H9 (cell line): ENCODE results near the gene PDE7B. TPM values are rescaled to one million over a fixed set of nuclear protein-coding genes. Genes with fewer than 3 reads are reported as not detected.

Source experiments
- DNase-seq: peaks from one replicate; pipeline ENCODE4 v3.0.0-alpha.2; 2017
- H2AFZ ChIP-seq: one replicate; pipeline ENCODE4 v1.6.1; 2013; ENCODE audit warnings: mild to moderate bottlenecking, low read length, control low read depth, moderate library complexity
- H2AK5ac ChIP-seq: 2 replicates; pipeline ENCODE4 v1.6.1; 2013; ENCODE audit warnings: low read length, control low read depth, mixed read lengths; ENCODE audit not compliant: insufficient read length
- H2BK120ac ChIP-seq: one replicate; pipeline ENCODE4 v1.6.1; 2013; ENCODE audit warnings: low read depth, mild to moderate bottlenecking, low read length, control low read depth, inconsistent platforms; ENCODE audit not compliant: poor library complexity, severe bottlenecking
- H2BK12ac ChIP-seq: 2 replicates; pipeline ENCODE4 v1.6.1; 2013; ENCODE audit warnings: low read length, control low read depth, mixed read lengths, low read depth; ENCODE audit not compliant: insufficient read length
- H2BK15ac ChIP-seq: 2 replicates; pipeline ENCODE4 v1.6.1; 2013; ENCODE audit warnings: low read depth, low read length, control low read depth
- H2BK20ac ChIP-seq: one replicate; pipeline ENCODE4 v1.6.1; 2013; ENCODE audit warnings: low read depth, mild to moderate bottlenecking, low read length, control low read depth, inconsistent platforms; ENCODE audit not compliant: poor library complexity, severe bottlenecking
- H2BK5ac ChIP-seq: 2 replicates; pipeline ENCODE4 v1.6.1; 2013; ENCODE audit warnings: low read length, control low read depth, mixed read lengths; ENCODE audit not compliant: insufficient read length
- H3K14ac ChIP-seq: 2 replicates; pipeline ENCODE4 v1.6.1; 2013; ENCODE audit warnings: low read length, control low read depth; ENCODE audit not compliant: insufficient read depth
- H3K18ac ChIP-seq: 2 replicates; pipeline ENCODE4 v1.6.1; 2013; ENCODE audit warnings: low read depth, mild to moderate bottlenecking, mixed read lengths, low read length, control low read depth; ENCODE audit not compliant: insufficient read length
- H3K23ac ChIP-seq: 2 replicates; pipeline ENCODE4 v1.6.1; 2013; ENCODE audit warnings: low read length, control low read depth, mixed read lengths, low read depth; ENCODE audit not compliant: insufficient read length
- H3K23me2 ChIP-seq: 2 replicates; pipeline ENCODE4 v1.6.1; 2013; ENCODE audit warnings: low read depth, mild to moderate bottlenecking, mixed read lengths, low read length, control low read depth; ENCODE audit not compliant: insufficient read length, poor library complexity, severe bottlenecking
- H3K27ac ChIP-seq: 2 replicates; pipeline ENCODE4 v1.5.1; 2013; ENCODE audit warnings: low read length, control low read depth, mixed read lengths, low read depth; ENCODE audit not compliant: insufficient read length
- H3K27me3 ChIP-seq: 2 replicates; pipeline ENCODE4 v1.6.1; 2013; ENCODE audit warnings: low read length, control low read depth, inconsistent platforms; ENCODE audit not compliant: insufficient read depth
- H3K4ac ChIP-seq: 2 replicates; pipeline ENCODE4 v1.6.1; 2013; ENCODE audit warnings: low read depth, mild to moderate bottlenecking, control low read depth, inconsistent platforms, low read length, moderate library complexity
- H3K4me1 ChIP-seq: 2 replicates; pipeline ENCODE4 v1.6.1; 2013; ENCODE audit warnings: low read length, control low read depth, inconsistent platforms; ENCODE audit not compliant: insufficient read depth
- H3K4me2 ChIP-seq: 2 replicates; pipeline ENCODE4 v1.6.1; 2013; ENCODE audit warnings: low read length, control low read depth, mixed read lengths; ENCODE audit not compliant: insufficient read length, insufficient read depth
- H3K56ac ChIP-seq: 2 replicates; pipeline ENCODE4 v1.6.1; 2013; ENCODE audit warnings: low read depth, mild to moderate bottlenecking, mixed read lengths, low read length, control low read depth; ENCODE audit not compliant: insufficient read length
- H3K79me1 ChIP-seq: 2 replicates; pipeline ENCODE4 v1.6.1; 2013; ENCODE audit warnings: low read depth, mild to moderate bottlenecking, moderate library complexity, low read length, control low read depth, inconsistent platforms; ENCODE audit not compliant: insufficient read depth, poor library complexity, severe bottlenecking
- H3K79me2 ChIP-seq: 2 replicates; pipeline ENCODE4 v1.6.1; 2013; ENCODE audit warnings: low read length, control low read depth, inconsistent platforms; ENCODE audit not compliant: insufficient read depth
- H3K9ac ChIP-seq: 2 replicates; pipeline ENCODE4 v1.6.1; 2013; ENCODE audit warnings: low read length, control low read depth, mixed read lengths; ENCODE audit not compliant: insufficient read length; ENCODE audit errors: extremely low read depth
- H3K9me3 ChIP-seq: one replicate; pipeline ENCODE4 v1.6.1; 2013; ENCODE audit warnings: low read depth, low read length, inconsistent platforms; ENCODE audit not compliant: control insufficient read depth
- H3T11ph ChIP-seq: one replicate; pipeline ENCODE4 v1.6.1; 2013; ENCODE audit warnings: mild to moderate bottlenecking, low read length, control low read depth, inconsistent platforms
- H4K20me1 ChIP-seq: one replicate; pipeline ENCODE4 v1.6.1; 2013; ENCODE audit not compliant: control insufficient read depth, insufficient read length, insufficient read depth
- H4K5ac ChIP-seq: 2 replicates; pipeline ENCODE4 v1.6.1; 2013; ENCODE audit warnings: low read depth, mild to moderate bottlenecking, mixed read lengths, low read length, control low read depth; ENCODE audit not compliant: insufficient read length
- H4K8ac ChIP-seq: replicated peaks from 2 replicates; pipeline ENCODE4 v1.6.1; 2013; ENCODE audit warnings: low read length, control low read depth, mixed read lengths, low read depth; ENCODE audit not compliant: insufficient read length
- H4K91ac ChIP-seq: 2 replicates; pipeline ENCODE4 v1.6.1; 2013; ENCODE audit warnings: low read depth, mild to moderate bottlenecking, moderate library complexity, mixed read lengths, low read length, control low read depth; ENCODE audit not compliant: insufficient read length
- H3K27ac Mint-ChIP-seq, 3 experiments: 2 replicates in 2 of 3; 3 replicates in 1 of 3; pipeline ENCODE4 v1.8.0; 2020 to 2021; ENCODE audit warnings: mixed read lengths in 3 of 3, mild to moderate bottlenecking in 1 of 3, moderate library complexity in 1 of 3
- H3K27me3 Mint-ChIP-seq: 2 replicates; pipeline ENCODE4 v1.8.0; 2021; ENCODE audit warnings: low read depth, mild to moderate bottlenecking, moderate library complexity, mixed read lengths
- H3K36me3 Mint-ChIP-seq, 3 experiments: 2 replicates in 2 of 3; 3 replicates in 1 of 3; pipeline ENCODE4 v1.8.0; 2020 to 2021; ENCODE audit warnings: low read depth in 3 of 3, mixed read lengths in 3 of 3; ENCODE audit not compliant: insufficient read depth in 1 of 3
- H3K4me1 Mint-ChIP-seq, 2 experiments: 2 replicates each; pipeline ENCODE4 v1.8.0; 2020; ENCODE audit warnings: mixed read lengths in 2 of 2
- H3K4me3 Mint-ChIP-seq, 2 experiments: 2 replicates in 1 of 2; 3 replicates in 1 of 2; pipeline ENCODE4 v1.8.0; 2020 to 2021; ENCODE audit warnings: mild to moderate bottlenecking in 2 of 2, mixed read lengths in 2 of 2, moderate library complexity in 1 of 2
- H3K9me3 Mint-ChIP-seq, 2 experiments: 2 replicates in 1 of 2; 3 replicates in 1 of 2; pipeline ENCODE4 v1.8.0; 2020; ENCODE audit warnings: mild to moderate bottlenecking in 2 of 2, mixed read lengths in 2 of 2, moderate library complexity in 1 of 2
- WGBS: extraction: QIAGEN DNeasy Blood & Tissue Kit; methylation state at CpG from one replicate; pipeline ENCODE4 v1.1.7; 2013; ENCODE audit warnings: missing lambda C conversion rate, low lambda C conversion rate, mixed read lengths; ENCODE audit not compliant: insufficient read length; ENCODE audit errors: extremely low coverage; 5-methylcytosine and 5-hydroxymethylcytosine counted together
- total RNA-seq: library from RNA; stranded (reverse); gene quantifications from 2 replicates; pipeline ENCODE4 v1.2.1, GENCODE V29; 2021
- TF ChIP-seq, protein P1 (sequence below): fragments of 200-600 bp; sonication (generic); conservative IDR thresholded peaks from 3 replicates; pipeline ENCODE4 v1.8.0; 2021; ENCODE audit warnings: antibody characterized with exemption, mild to moderate bottlenecking

PDE7B gene
- total RNA-seq, 1 experiment from 2014 or later: not detected

DNA sequence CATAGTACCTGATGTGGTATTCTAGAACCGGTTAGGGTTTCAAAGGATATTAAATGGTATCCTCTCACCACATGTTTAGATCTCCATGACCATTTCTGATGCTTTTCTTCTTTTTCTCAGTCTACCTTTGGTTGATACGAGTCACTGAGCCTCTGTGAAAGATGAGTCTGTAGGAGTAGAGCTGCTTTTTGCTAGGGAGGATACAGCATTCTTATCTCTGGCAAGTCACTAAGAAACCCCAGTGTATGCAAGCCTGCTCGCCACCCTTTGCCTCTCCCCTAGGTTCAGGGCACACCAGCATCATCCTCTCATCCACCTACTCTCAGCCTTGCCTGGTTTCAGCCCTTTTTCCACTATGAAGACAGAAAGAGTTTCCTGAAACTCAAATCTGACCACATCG is 308.7 kb downstream of the PDE7B start:
- Histone ChIP-seq H3T11ph (no peak overlapping the region), H3K27me3 (no peaks in the 10 kb centered on the region), H4K20me1 (no peaks in the 10 kb centered on the region), H3K4me2 (no peak overlapping the region), H3K4ac (no peak overlapping the region), H2BK20ac (no peak overlapping the region), H3K9ac (no peak overlapping the region), H4K5ac (no peak overlapping the region), H4K91ac (no peak overlapping the region), H3K4me1 (no peaks in the 10 kb centered on the region), H4K8ac (no peak overlapping the region), H2AK5ac (no peak overlapping the region), H3K56ac (no peak overlapping the region), H2BK15ac (no peak overlapping the region), H3K27ac (no peak overlapping the region), H3K79me1 (no peaks in the 10 kb centered on the region), H3K79me2 (no peaks in the 10 kb centered on the region), H2AFZ (no peak overlapping the region), H2BK5ac (no peak overlapping the region), H3K23me2 (no peaks in the 10 kb centered on the region), H2BK12ac (no peak overlapping the region), H2BK120ac (no peak overlapping the region), H3K9me3 (no peaks in the 10 kb centered on the region), H3K23ac (no peak overlapping the region), H3K14ac (no peak overlapping the region), H3K18ac (no peak overlapping the region)
- peaks cover 0 to 3% (median 0%) of the 10 kb centered on the region in 3 experiments; a peak in 1 of 7 replicates for H3K36me3 Mint-ChIP-seq
- H3K4me3 Mint-ChIP-seq: no peak overlapping the region
- no peak overlapping the region for H3K27ac Mint-ChIP-seq
- no CpG with 5 or more reads among the region's 4 CpGs for WGBS
- TF ChIP-seq, protein P1, sequence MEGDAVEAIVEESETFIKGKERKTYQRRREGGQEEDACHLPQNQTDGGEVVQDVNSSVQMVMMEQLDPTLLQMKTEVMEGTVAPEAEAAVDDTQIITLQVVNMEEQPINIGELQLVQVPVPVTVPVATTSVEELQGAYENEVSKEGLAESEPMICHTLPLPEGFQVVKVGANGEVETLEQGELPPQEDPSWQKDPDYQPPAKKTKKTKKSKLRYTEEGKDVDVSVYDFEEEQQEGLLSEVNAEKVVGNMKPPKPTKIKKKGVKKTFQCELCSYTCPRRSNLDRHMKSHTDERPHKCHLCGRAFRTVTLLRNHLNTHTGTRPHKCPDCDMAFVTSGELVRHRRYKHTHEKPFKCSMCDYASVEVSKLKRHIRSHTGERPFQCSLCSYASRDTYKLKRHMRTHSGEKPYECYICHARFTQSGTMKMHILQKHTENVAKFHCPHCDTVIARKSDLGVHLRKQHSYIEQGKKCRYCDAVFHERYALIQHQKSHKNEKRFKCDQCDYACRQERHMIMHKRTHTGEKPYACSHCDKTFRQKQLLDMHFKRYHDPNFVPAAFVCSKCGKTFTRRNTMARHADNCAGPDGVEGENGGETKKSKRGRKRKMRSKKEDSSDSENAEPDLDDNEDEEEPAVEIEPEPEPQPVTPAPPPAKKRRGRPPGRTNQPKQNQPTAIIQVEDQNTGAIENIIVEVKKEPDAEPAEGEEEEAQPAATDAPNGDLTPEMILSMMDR: no peak
- H3K27me3 Mint-ChIP-seq: no peaks in the 10 kb centered on the region
- H3K4me1 Mint-ChIP-seq: no peaks in the 10 kb centered on the region
- no peak for DNase-seq
- peaks cover 2 to 7% of the 10 kb centered on the region in 2 experiments; a peak in 3 of 5 replicates for H3K9me3 Mint-ChIP-seq
